GM12878 (cell line): ENCODE measurements around the gene F10. TPM values are rescaled to one million over a fixed set of nuclear protein-coding genes. Genes with fewer than 3 reads are reported as not detected.

Experiments used
- ATAC-seq: fragments of 200-7000 bp; cut with Tn5 transposase; 3 replicates; pipeline ENCODE4 v1.9.1; 2020; ENCODE audit warnings: mild to moderate bottlenecking, moderate library complexity
- BruUV-seq: library from RNA; stranded (reverse); fragments of 400-500 nt; replicated peaks from 2 replicates; lab custom pipeline; 2021; lab: Mats Ljungman, UMichigan
- CTCF ChIA-PET: fragments of 300-600 bp; sonication (Branson Sonifier 250); formaldehyde crosslinking; extraction: SDS; loops from one replicate; lab custom pipeline; 2021; ENCODE audit warnings: inconsistent platforms; lab: Yijun Ruan, JAX
- POLR2A ChIA-PET: fragments of 350-600 bp; formaldehyde crosslinking; extraction: SDS; loops from one replicate; lab custom pipeline; 2021; ENCODE audit warnings: inconsistent platforms; lab: Charles Lee
- RAD21 ChIA-PET: fragments of 300-600 bp; sonication (Branson Sonifier 250); formaldehyde crosslinking; loops from one replicate; lab custom pipeline; 2023; ENCODE audit warnings: antibody characterized with exemption; ENCODE audit not compliant: unreplicated experiment; lab: Charles Lee
- SMC1A ChIA-PET: fragments of 300-600 bp; sonication (Branson Sonifier 250); formaldehyde crosslinking; loops from one replicate; lab custom pipeline; 2023; ENCODE audit not compliant: unreplicated experiment, uncharacterized antibody; lab: Charles Lee
- DNase-seq: peaks from one replicate; pipeline ENCODE4 v3.0.0-alpha.2; 2011; ENCODE audit warnings: low read depth, low spot score
- FAIRE-seq: peaks from 3 replicates; lab custom pipeline; 2011; peaks lifted over from hg19 to GRCh38; lab: Jason Lieb, UNC
- H2AFZ ChIP-seq: 2 replicates; pipeline ENCODE4 v1.6.0; 2011; ENCODE audit warnings: low read depth, low read length, control low read depth; ENCODE audit not compliant: control insufficient read depth
- H3K27ac ChIP-seq: 2 replicates; pipeline ENCODE4 v1.5.1; 2011; ENCODE audit warnings: control low read depth; ENCODE audit not compliant: control insufficient read depth, insufficient read depth
- H3K27me3 ChIP-seq, 2 experiments: replicated peaks in 1 of 2; 2 replicates each; pipeline versions ENCODE4 v1.6.0 to v1.6.1; 2011; ENCODE audit warnings: low read length in 1 of 2; ENCODE audit not compliant: control insufficient read depth in 2 of 2, insufficient read depth in 2 of 2
- H3K36me3 ChIP-seq, 2 experiments: 2 replicates each; pipeline ENCODE4 v1.5.1; 2011; ENCODE audit warnings: low read length in 1 of 2; ENCODE audit not compliant: control insufficient read depth in 2 of 2, insufficient read depth in 2 of 2
- H3K4me1 ChIP-seq: 2 replicates; pipeline ENCODE4 v1.6.1; 2011; ENCODE audit warnings: mild to moderate bottlenecking, low read length, moderate library complexity, mixed read lengths; ENCODE audit not compliant: control insufficient read depth, insufficient read depth
- H3K4me2 ChIP-seq: 2 replicates; pipeline ENCODE4 v1.6.0; 2011; ENCODE audit warnings: control low read depth; ENCODE audit not compliant: control insufficient read depth, insufficient read depth
- H3K4me3 ChIP-seq: fragments of 200-600 bp; sonication (generic); 2 replicates; pipeline ENCODE4 v1.5.1; 2016
- H3K79me2 ChIP-seq: 2 replicates; pipeline ENCODE4 v1.6.0; 2011; ENCODE audit warnings: low read length; ENCODE audit not compliant: control insufficient read depth, insufficient read depth
- H3K9ac ChIP-seq: 2 replicates; pipeline ENCODE4 v1.8.0; 2011; ENCODE audit warnings: low read length, control low read depth, mixed read lengths; ENCODE audit not compliant: control insufficient read depth, insufficient read depth
- H3K9me3 ChIP-seq: replicated peaks from 3 replicates; pipeline ENCODE4 v1.5.1; 2011; ENCODE audit warnings: mild to moderate bottlenecking, low read length; ENCODE audit not compliant: control insufficient read depth, insufficient read depth
- H4K20me1 ChIP-seq: 2 replicates; pipeline ENCODE4 v1.6.0; 2011; ENCODE audit not compliant: control insufficient read depth, insufficient read depth
- MTA3 ChIP-seq: IDR thresholded peaks from 2 replicates; pipeline ENCODE4 v1.6.1; 2012; ENCODE audit warnings: low read length, inconsistent platforms, borderline replicate concordance
- NKRF ChIP-seq: fragments of 450-650 bp; conservative IDR thresholded peaks from 2 replicates; pipeline ENCODE4 v1.6.1; 2017; ENCODE audit warnings: mild to moderate bottlenecking, moderate library complexity
- PAX8 ChIP-seq: fragments of 450-650 bp; IDR thresholded peaks from 2 replicates; pipeline ENCODE4 v1.6.1; 2017; ENCODE audit warnings: mild to moderate bottlenecking, moderate library complexity
- RFX5 ChIP-seq: IDR thresholded peaks from 2 replicates; pipeline ENCODE4 v1.6.1; 2011; ENCODE audit warnings: low read depth, low read length, improper control_type of control experiment
- SIX5 ChIP-seq: IDR thresholded peaks from 2 replicates; pipeline ENCODE4 v1.6.1; 2011; ENCODE audit warnings: mild to moderate bottlenecking, low read depth, low read length, moderate library complexity; ENCODE audit not compliant: severe bottlenecking
- SMAD5 ChIP-seq: IDR thresholded peaks from 2 replicates; pipeline ENCODE4 v1.6.1; 2016; ENCODE audit warnings: antibody characterized with exemption, low read depth
- WGBS: methylation state at CpG from one replicate; pipeline ENCODE4 v1.1.6; 2016; ENCODE audit warnings: low lambda C conversion rate; ENCODE audit not compliant: insufficient replicate concordance, insufficient coverage; ENCODE audit errors: missing lambda C conversion rate; 5-methylcytosine and 5-hydroxymethylcytosine counted together
- in situ Hi-C: fragments of 300-500 bp; cut with MboI; formaldehyde crosslinking; loops from 9 replicates; pipeline ENCODE4 v1.14.3; 2018; ENCODE audit warnings: mixed read lengths
- intact Hi-C: fragments of 100-400 bp; cut with micrococcal nuclease; formaldehyde crosslinking; loops from one replicate; pipeline ENCODE4 v1.14.2; 2022; ENCODE audit not compliant: unreplicated experiment
- polyA plus RNA-seq, 11 experiments: library from polyadenylated mRNA; depleted of rRNA in 4 of 11; unstranded in 6 of 11; stranded (reverse) in 5 of 11; fragments of >200 nt; fragmentation: Nextera tagmentation in 4 of 11; fragmentation: Illumina TruSeq in 1 of 11; extraction: Ambion mirVana in 4 of 11; extraction: Trizol in 1 of 11; gene quantifications; 1 replicate in 1 of 11; 2 replicates in 10 of 11; pipeline versions ENCODE4 v1.2.1 to v1.2.3, GENCODE V29; 2011 to 2016; ENCODE audit warnings: inconsistent platforms in 2 of 11, missing spikeins in 2 of 11, low read depth in 1 of 11
- total RNA-seq, 4 experiments: library from RNA; depleted of rRNA in 3 of 4; stranded (reverse); fragments of >200 nt in 3 of 4; fragmentation: Illumina TruSeq in 1 of 4; extraction: Trizol in 1 of 4; gene quantifications; 2 replicates each; pipeline versions ENCODE4 v1.2.1 to v1.2.3, GENCODE V29; 2013 to 2021

F10 gene
- total and polyA plus RNA-seq, 10 of the 15 experiments (the other 5 are each of a cell fraction or from before 2014, with no cell fraction given), result not detected

- Histone ChIP-seq H3K4me2 (no peak overlapping the region), H3K27ac (no peak overlapping the region), H4K20me1 (no peaks in the 10 kb centered on the region), H3K9ac (no peak overlapping the region), H3K9me3 (no peaks in the 10 kb centered on the region), H3K4me3 (no peak overlapping the region), H3K36me3 (no peaks in the 10 kb centered on the region), H3K27me3 (no peaks in the 10 kb centered on the region), H3K79me2 (no peaks in the 10 kb centered on the region), H2AFZ (no peak overlapping the region), H3K4me1 (no peaks in the 10 kb centered on the region)
- in situ Hi-C loops, result no loop called here
- no peak for ATAC-seq
- POLR2A ChIA-PET, result no interaction called here
- no peak for DNase-seq
- no TSS peak for BruUV-seq
- TF ChIP-seq PAX8, result no peak
- TF ChIP-seq MTA3, result no peak
- TF ChIP-seq SMAD5, result no peak
- no peak for TF ChIP-seq RFX5
- intact Hi-C loops, result no loop called here
- RAD21 ChIA-PET, result no interaction called here
- CTCF ChIA-PET, result no interaction called here
- SMC1A ChIA-PET, result no interaction called here
- no peak for FAIRE-seq
- WGBS, result 60% methylated on average over 40 of the region's 40 CpGs
Measured at GRCh38 chr13:113087923-113088690, 34.5 kb upstream of the F10 start.

- BruUV-seq, result no TSS peak
- H3K9me3 ChIP-seq, result no peaks in the 10 kb centered on the region
- no peak overlapping the region for H3K9ac ChIP-seq
- FAIRE-seq, result no peak
- H4K20me1 ChIP-seq, result no peaks in the 10 kb centered on the region
- RAD21 ChIA-PET, result no interaction called here
- CTCF ChIA-PET, result no interaction called here
- SMC1A ChIA-PET, result no interaction called here
- no peaks in the 10 kb centered on the region for H3K79me2 ChIP-seq
- POLR2A ChIA-PET, result no interaction called here
- no peak for ATAC-seq
- H3K4me2 ChIP-seq, result no peak overlapping the region
- no peak overlapping the region for H2AFZ ChIP-seq
- in situ Hi-C loops (no loop called here), intact Hi-C loops (no loop called here)
- no peak overlapping the region for H3K27ac ChIP-seq
- no peaks in the 10 kb centered on the region for H3K4me1 ChIP-seq
- H3K27me3 ChIP-seq, result no peaks in the 10 kb centered on the region
- DNase-seq, result no peak
- 46% methylated on average over 17 of the region's 17 CpGs for WGBS
- H3K36me3 ChIP-seq, result no peaks in the 10 kb centered on the region
- no peak overlapping the region for H3K4me3 ChIP-seq
- TF ChIP-seq NKRF (no peak), SIX5 (no peak)
Measured at GRCh38 chr13:113088691-113089020, 33.9 kb upstream of the F10 start.
